Germinal center (tissue), 1 donor: Measurements from ENCODE around the gene IGSF22.

Experiments
- DNase-seq: peaks from one replicate; pipeline ENCODE4 v3.0.0; 2012; ENCODE audit warnings: mixed read lengths, low spot score

The IGSF22 gene

DNA sequence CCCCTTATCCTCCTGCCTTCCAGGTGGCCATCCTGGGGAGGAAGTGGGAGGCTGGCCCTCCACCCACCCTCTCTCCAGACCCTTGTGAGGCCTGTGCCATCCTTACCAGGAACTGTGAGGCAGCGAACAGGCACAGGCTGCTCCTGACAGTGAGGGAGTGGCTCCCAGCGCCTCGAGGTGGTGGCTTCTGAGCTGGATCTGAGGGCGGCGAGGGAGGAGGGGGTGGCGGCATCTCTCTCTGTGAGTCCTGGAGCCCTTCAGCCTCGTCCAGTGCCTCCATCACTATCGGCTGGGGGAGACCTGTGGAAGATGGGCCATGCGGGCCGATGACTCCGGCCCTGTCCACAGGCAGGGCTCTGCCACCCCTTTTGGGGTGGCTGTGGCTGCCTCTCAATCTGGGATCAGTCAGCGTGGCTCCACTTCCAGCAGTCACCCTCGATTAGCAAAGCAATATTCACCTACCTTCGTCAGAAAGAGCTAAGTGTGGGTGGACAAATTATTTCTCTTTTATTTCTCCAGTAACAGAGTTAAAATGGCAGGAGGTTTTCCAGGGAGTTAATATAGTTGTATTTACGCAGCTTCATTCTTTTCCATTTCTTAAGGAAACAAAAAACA is 18.0 kb upstream of the IGSF22 start:
- no peak for DNase-seq

DNA sequence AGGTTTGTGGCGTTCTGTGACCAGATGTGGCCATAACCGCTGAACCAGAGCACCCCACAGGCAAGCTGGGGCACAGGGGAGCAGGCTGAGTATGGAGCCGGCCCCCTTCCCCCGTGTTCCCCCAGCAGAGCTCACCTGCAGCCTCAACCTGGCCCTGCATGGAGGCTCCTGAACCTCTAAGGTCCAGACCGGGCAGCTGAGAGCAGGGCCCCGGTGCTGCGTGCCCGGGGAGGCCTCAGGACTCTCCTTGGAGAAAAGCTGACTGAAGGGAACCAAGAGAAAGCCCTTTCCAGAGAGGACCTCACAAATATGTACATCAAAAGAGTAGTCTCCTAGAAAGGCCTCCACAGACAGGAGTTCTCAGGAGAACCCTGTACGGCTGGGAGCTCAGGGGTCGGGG is 17.4 kb upstream of the IGSF22 start:
- DNase-seq: no peak

DNA sequence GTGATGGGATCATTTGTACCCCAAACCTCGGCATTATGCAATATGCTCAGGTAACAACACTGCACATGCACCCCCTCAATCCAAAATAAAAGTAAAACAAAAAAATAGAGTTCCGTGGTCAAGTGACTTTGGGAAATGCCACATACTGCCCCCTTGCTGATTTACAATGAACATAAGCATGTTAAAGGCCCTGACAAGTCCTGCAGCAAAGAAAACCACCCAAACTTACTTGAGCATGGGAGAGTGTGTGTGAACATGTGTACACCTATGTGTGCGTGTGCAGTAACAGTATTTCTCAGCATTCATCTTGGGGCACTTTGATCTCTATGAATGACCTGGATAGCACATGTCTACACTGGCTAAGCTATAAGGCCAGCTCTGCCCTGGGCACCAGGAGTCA is 15.8 kb upstream of the IGSF22 start:
- DNase-seq: no peak

DNA sequence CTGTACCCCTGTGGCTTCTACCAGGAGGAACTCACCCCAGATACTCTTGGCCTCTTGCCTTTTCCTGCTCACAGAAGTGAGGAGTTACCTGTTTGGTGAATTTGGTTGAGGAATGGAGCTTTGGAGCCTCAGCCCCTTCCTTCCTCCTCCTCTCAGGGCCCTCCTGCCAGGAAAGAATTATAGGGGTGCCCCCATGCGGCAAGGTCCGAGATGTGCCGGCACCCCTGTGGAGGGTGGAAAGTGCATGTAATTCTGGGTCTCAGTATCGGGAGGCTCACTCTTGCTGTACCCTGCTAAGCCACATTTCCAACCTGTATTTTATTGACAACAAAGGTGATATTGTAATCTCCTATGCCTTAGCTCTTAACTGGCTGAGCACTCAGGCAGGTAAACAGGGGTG is 13.7 kb upstream of the IGSF22 start:
- no peak for DNase-seq

DNA sequence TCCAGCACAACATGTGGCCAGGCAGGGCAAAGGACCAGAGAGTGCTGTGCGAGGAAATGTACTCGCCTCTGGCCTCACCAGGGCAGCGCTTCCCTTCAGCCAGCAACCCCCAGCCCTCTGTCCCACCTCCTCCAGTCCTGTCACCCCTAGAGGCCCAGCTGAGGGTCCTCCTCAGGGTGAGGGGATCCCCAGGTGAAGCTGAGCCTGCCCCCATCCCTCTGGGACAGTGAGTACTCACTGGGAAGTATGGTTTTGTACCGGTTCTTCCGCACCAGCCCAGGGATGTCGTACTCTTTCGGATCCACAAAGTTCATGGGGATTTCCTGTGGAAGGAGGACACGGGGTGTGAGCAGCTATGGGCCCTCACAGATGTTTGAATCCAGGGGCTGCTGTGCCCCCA is 11.7 kb upstream of the IGSF22 start:
- DNase-seq: no peak

DNA sequence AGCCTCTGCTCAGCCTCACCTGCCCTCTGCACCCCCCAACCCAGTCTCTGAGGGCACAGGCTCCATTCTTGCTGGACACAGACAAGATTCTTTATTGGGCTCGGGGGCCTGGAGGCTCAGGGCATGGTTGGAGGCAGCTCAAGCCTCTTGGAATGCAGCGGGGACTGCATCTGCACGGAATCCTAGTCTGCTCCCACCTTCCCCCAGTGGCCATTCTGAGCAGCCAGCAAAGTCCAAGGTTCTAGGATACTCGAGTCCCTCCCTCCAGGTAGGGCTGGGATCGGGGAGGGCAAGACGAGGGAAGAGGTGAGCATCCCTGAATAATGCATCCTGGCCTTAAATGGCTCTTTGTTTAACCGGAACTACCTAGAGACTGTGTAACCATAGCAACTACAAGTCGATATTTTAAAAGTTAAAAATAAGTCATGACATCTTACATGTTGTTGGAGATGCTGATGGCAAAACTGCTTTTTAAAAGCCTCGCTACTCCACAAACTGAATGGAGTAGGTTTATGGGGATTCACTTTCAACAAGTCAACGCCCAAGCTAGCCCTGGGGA is 10.7 kb upstream of the IGSF22 start:
- no peak for DNase-seq

DNA sequence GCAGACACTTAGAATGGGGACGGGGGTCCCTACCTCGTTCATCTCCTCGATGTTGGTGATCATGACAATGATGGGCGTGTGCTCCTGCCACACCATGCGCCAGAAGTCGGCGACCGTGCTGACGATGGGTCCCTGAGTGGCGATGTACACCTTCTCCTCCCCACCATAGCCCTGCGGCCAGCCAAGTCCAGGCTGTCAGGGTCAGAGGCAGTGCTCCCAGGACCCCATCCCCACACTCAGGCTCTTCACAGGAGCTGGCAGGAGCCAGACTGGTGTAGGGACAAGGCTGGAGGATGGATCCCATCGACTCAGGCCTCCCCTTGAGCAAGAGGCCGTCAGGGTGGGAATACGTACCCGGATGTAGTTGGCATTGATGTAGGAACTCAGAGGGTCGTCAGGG is 7.2 kb upstream of the IGSF22 start:
- DNase-seq: no peak

DNA sequence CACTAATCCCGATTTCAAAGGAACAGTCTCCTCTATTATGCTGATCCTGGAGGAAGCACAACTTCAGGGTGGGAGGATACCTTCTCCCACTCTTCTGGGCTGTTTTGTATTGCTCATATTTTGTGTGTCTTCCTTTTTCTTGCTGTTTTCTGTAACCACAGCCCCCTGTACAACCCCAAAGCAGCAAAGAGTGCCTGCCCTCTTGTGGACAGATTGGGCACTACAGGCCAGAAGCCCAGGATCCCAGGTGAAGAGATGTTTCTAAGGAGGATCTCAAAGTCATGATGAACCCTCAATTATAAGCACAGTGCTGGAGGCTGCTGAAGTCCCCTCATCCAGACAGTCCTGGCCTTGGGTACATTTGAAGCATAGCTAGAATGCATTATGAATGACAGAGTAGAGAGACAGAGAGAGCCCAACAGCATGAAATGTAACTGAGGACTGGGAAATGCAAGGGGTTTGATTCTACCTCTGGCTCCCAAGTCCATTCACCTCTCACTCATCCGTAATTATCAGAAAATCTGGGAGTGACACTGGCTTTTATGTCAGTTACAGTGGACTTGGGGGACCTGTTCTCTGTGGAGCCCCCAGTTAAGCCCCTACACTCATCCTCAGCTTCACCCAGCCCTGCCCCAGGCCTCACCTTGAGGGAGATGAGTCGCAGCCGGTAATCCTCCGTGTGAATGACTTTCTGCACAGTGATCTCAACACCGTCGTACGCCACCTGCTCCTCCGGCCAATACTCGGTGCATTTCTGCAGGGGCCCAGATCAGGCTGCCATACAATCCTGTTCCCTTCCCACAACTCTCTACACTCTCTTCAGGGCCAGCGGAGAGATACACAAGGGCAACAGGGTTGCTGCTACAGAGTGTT is 6.2 kb upstream of the IGSF22 start:
- peak; percentile 79 for DNase-seq

DNA sequence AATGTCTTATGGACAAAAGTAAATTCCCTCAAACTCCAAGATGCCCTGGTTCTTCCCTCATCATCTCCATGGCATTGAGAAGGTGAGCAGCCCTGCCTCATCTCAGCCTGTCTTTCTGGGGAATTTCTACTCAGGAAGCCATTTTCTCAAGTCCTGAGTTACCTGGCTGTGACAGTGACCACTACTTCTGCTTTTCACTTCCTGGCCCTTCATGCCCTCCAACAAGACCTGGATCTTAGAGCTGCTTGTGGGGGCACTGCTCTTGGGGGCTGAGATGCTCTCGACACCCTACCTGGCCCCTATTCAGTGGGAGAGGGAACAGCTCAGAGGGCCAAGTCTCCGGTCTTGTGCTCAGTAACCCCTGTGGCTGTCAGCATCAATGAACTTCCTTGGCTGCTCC is 5.5 kb upstream of the IGSF22 start:
- DNase-seq: no peak

DNA sequence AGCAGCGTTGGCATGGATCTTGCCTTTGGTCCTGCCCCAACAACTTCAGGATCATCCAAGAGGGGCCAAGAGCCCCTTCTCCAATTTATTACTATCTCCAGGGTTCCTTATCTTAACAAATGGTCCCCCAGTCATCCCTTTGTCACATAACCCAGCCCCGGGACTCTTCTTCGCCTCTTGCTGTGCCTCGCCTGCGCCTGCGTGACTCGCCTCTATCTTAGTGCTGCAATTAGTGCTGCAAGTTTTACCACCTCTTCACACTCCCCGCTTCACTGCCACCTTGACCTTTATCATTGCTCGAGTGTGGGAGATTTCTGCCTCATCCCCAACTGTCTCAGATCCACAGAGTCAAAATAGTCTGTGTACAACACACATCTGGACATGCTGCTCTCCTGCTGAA is 4.0 kb upstream of the IGSF22 start:
- no peak for DNase-seq

DNA sequence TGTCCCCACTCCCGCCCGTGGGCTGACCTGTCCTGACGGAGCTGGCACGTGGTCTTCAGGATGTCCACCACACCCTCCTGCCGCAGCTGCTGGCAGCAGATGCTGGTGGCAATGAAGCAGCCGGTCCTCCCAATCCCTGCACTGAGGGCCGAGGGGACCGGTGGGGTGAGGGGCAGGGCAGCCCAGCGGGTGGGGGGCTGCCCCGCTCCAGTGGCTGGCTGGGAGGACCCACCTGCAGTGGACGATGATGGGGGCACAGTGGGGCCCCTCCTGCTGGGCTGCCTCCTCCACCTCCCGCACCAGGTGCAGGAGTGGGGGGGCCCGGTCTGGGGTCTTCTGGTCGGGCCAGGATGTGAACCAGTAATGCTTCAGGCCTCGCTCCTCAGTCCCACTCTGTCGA is 3.4 kb upstream of the IGSF22 start:
- no peak for DNase-seq

DNA sequence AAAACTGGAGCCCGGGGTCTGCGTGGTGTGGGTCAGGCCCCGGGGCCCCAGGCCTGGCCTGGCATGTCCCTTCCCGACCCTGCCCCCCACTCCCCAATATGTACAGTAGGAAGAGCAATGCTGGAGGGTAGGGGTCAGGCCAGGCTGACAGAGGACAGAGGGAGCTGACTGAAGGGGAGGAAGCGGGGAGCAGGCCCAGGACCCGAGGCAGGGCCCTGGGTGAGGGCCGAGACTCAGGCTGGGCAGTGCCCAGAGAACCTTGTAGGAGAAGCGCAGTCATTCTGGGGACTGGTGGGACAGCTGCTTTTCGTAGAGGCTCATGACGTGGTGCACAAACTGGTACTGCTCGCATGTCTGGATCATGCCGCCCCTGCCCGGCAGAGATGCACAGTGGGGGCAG is 2.7 kb upstream of the IGSF22 start:
- DNase-seq: no peak

DNA sequence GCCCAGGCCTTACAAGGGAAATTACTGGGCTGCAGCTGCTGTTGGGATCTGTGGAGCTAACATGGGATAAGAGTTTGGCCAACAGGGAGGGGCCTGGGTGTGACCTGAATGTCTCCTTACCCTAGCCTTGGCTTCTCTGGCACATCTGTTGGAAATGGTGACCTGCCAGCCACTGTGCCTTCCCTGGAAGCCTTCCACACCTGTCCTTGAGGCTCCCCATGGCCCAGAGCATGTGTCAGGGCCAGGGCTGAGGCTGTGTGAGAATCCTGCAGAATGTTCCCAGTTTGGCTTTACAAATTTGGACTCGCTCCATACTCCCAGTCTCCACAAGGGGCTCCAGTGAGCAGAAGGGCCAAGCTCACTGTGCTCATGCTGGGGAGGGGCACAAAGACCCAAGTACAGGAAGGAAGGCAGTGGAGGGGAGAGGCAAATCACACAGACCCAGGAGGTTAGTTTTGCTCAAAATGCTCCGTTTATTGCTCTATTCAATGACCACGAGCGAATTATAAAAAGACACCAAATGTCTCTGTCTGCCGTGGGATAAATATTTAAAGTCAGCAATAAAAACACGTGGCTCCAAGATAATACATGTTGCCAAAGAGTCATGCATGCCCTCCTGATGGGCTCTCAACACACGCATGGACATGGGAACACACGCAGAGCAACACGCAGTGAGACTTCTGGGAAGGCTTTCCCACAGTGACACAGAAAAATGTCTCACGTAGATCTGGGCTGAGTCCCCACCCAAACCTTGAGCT is 1.7 kb upstream of the IGSF22 start:
- peak; percentile 71 for DNase-seq

DNA sequence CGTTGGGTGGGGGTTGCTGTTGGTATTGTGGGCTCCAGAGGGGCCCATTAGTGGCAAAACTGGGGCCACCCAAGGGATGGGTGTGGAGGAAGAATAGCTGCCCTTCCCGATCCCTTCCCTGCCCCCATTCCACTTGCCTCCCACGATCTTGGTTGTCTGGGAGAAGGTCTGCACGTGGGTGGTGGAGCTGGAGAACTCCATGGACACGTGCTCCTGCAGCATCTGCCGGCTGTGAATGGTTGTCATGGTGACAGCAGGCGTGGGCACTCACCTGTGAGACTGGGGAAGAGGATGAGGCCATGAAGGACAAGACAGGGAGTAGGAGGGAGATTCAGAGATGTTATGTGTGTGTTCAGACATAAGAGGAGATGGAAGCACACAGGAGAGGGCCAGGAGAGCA is 2.0 kb downstream of the IGSF22 start:
- DNase-seq: no peak

DNA sequence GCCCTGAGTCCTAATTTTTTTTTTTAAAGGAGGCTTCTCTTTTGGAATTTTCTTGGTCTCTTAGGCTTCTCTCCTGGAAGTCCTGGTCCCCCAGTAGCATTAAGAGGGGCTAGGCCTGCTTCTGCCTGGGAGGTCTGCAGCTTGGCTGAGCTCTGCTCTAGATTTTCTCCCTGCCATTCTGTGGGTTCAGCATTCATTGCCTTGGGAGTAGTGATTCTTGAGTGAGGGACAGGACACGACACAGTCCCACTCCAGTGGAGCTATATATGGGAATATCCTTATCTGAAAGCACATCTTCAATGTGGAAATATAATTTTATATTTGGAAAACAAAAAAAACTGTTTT is 3.7 kb downstream of the IGSF22 start:
- no peak for DNase-seq

DNA sequence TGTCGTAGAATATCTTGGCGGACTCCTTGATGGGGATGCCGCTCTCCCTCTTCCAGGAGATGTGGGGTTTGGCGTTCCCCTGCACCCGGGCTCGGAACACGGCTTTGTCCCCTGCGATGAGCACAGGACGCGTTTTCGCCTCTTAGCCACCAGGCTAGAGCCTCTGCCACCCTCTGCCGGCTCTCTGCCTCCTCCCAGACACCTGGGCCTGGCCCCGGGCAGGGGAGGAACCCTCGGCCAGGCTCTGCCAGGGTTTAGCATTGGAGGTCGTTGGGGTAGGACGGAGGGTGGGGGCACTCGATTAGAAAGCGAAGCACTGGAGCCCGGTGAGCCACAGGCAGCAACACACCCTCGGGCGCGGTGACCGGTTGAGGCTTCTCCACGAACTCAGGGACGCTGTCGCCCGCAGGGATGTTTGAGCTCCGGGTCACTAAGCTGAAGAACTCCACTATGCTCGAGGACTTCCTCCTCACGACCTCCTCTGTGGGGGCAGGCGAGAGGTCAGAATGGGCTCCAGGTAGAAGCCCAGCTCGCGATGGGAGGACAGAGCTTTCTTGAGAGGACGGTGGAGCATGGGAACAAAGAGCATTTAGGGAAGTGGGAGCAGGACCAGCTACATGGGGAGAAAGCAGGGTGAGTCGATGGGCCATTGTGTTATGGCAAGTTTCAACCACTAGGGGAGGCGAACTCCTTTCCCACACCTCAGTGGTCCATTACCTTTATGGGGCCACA is 4.3 kb downstream of the IGSF22 start:
- peak; percentile 73 for DNase-seq

DNA sequence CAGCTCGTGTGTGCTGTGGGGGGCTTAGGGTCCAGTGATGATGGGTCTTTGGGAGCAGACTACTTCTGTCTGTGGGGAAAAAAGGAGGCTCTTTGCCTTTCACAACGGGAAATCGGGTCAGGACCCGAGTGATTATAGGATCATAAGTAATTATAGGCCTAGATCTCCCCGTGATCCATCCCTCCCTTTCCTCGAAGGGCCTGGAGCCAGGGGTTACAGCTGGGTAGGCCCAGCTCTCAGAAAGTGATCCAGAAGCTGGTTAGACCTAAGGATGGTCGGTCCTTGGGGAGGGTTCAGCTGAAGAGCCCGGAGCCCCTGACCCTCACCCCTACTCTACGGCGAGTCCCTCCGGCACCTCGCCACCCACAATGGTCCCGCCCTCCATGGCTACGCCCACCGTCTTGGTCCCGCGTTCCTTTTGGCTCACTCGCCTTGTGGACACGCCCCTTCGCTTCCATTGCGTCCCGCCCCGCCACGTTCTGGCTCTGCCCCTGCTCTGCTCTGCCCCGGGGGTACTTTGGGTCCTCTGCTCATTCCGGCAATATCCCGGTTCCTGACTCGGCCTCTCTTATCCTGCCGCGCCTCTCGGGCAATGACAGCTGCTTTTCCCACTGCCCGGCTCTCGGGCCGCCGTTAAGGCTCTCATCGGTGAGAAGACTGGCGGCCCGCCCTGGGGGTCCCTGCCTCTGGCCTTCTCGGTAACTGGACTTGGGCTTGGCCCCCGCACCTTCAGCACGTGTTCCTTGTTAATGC is 5.0 kb downstream of the IGSF22 start:
- peak; percentile 76 for DNase-seq

DNA sequence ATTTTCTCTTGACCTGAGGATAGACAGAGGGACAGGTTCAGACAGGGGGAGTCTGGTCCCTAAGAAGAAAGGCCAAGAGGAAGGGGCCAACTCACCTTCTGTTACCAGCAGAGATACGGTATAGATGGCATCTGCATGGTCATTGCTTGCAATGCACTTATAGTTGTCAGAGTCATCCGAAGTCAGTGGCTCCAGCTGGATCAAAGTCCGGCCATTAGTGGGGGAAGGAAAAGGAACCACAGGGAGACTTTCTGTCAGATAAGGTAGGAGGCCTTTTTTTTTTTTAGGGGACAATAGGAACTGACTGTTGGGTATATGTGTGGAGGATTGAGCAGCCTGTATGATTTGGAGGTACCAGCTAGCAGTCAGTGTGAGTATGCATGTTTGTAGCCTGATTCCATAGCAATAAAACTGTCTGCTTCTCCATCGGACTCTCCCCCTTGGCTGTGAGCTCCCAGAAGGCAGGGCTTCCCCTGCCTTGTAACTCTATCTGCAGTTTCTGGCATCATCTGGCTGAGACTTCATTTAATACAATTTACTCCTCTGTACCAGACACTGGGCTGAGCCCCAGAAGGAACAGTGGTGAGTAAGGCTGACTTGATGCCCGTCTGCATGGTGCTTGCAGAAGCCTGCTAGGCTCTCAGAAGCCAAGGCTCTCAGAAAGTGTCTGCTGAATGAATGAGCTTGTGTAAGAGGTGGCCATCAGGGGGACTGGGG is 5.7 kb downstream of the IGSF22 start:
- DNase-seq: no peak

DNA sequence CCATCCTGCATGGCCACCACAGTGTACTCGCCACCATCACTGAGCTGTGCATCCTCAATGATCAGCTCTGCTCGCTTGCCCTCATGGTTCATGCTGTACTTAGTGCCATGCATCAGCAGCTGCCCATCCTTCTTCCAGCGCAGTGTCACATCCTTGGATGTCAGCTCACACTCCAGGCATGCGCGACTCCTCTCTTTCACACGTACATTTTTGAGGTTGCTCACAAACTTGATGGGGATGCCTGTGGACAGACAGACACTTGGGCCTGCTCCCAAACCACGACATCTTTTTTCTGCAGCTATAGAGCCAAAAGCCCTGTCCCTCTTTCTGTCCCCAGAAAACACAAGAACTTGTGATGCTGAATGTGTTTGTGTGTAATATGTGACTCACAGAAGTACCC is 10.5 kb downstream of the IGSF22 start:
- DNase-seq: no peak

DNA sequence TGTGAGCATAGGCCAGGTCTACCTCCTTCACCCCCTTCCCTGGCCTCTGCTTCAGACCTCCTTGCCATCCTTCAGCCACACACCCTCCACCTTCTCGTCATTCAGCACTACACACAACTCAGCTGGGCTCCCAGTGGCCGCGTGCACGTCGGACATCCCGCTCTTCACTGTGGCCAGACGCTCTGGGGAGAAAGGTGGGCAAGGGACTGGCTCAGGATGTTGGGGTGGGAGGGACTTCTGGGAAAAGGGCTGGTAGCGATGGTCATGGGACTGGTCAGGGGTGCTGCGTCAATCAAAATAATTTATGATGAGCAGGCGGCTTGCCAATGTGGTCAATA is 11.6 kb downstream of the IGSF22 start:
- DNase-seq: no peak
